SK-N-SH (cell line): ENCODE data around the gene PNKP. TPM values are rescaled to one million over a fixed set of nuclear protein-coding genes. Genes with fewer than 3 reads are reported as not detected.

Source experiments
- CTCF ChIA-PET: fragments of 300-600, 350-600 bp; formaldehyde crosslinking; extraction: SDS; loops from one replicate; lab custom pipeline; 2021; lab: Yijun Ruan, JAX
- POLR2A ChIA-PET: fragments of 350-600 bp; sonication (Branson Sonifier 250); formaldehyde crosslinking; extraction: SDS; loops from one replicate; lab custom pipeline; 2020; ENCODE audit warnings: antibody characterized with exemption, inconsistent platforms; lab: Yijun Ruan, JAX
- DNase-seq: peaks from one replicate; pipeline ENCODE4 v3.0.0; 2012
- H2AFZ ChIP-seq: fragments of 200-600 bp; sonication (generic); 2 replicates; pipeline ENCODE4 v1.8.1; 2016; ENCODE audit warnings: antibody characterized with exemption, mild to moderate bottlenecking, low read depth
- H3F3A ChIP-seq: fragments of 200-600 bp; sonication (generic); replicated peaks from 2 replicates; pipeline ENCODE3; 2016; ENCODE audit warnings: antibody characterized with exemption, mild to moderate bottlenecking; ENCODE audit not compliant: insufficient read depth
- H3K27ac ChIP-seq, 2 experiments: fragments of 200-500 bp in 1 of 2; fragments of 200-600 bp in 1 of 2; sonication (Bioruptor generic) in 1 of 2; sonication (generic), shearing (Covaris generic) in 1 of 2; 2 replicates each; pipeline versions ENCODE4 v1.5.1 to v1.6.1; 2014 to 2016; ENCODE audit warnings: low read depth in 2 of 2, inconsistent platforms in 1 of 2, low read length in 1 of 2, mild to moderate bottlenecking in 1 of 2, mixed read lengths in 1 of 2
- H3K27me3 ChIP-seq: fragments of 200-600 bp; sonication (generic), shearing (Covaris generic); 2 replicates; pipeline ENCODE4 v1.6.1; 2016; ENCODE audit warnings: mixed run types; ENCODE audit not compliant: insufficient read depth
- H3K36me3 ChIP-seq, 2 experiments: fragments of 200-500 bp in 1 of 2; fragments of 200-600 bp in 1 of 2; sonication (Bioruptor generic) in 1 of 2; sonication (generic) in 1 of 2; replicated peaks in 1 of 2; 2 replicates each; pipeline versions ENCODE3 to v1.5.1; 2014 to 2016; ENCODE audit warnings: low read length in 1 of 2, mild to moderate bottlenecking in 1 of 2; ENCODE audit not compliant: insufficient read depth in 2 of 2, control insufficient read depth in 1 of 2
- H3K4me1 ChIP-seq, 2 experiments: fragments of 200-500 bp in 1 of 2; fragments of 200-600 bp in 1 of 2; sonication (Bioruptor generic) in 1 of 2; sonication (generic), shearing (Covaris generic) in 1 of 2; 2 replicates each; pipeline versions ENCODE4 v1.5.1 to v1.6.1; 2014 to 2016; ENCODE audit warnings: low read depth in 1 of 2, low read length in 1 of 2, mixed run types in 1 of 2; ENCODE audit not compliant: insufficient read depth in 2 of 2, control insufficient read depth in 1 of 2
- H3K4me2 ChIP-seq: fragments of 200-600 bp; sonication (generic), shearing (Covaris generic); 2 replicates; pipeline ENCODE4 v1.6.1; 2017; ENCODE audit warnings: mixed run types
- H3K4me3 ChIP-seq, 2 experiments: fragments of 200-500 bp in 1 of 2; fragments of 200-600 bp in 1 of 2; sonication (Bioruptor generic) in 1 of 2; sonication (generic), shearing (Covaris generic) in 1 of 2; 2 replicates each; pipeline versions ENCODE4 v1.5.1 to v1.8.1; 2014 to 2016; ENCODE audit warnings: low read depth in 2 of 2, inconsistent platforms in 1 of 2, low read length in 1 of 2, mild to moderate bottlenecking in 1 of 2, mixed read lengths in 1 of 2, moderate library complexity in 1 of 2
- H3K79me2 ChIP-seq: fragments of 200-600 bp; sonication (generic); 2 replicates; pipeline ENCODE4 v1.8.1; 2017; ENCODE audit warnings: mild to moderate bottlenecking; ENCODE audit not compliant: insufficient read depth
- H3K9ac ChIP-seq: fragments of 200-600 bp; sonication (generic); 2 replicates; pipeline ENCODE4 v1.6.1; 2017; ENCODE audit warnings: mixed run types
- H3K9me2 ChIP-seq: fragments of 200-600 bp; sonication (generic); 2 replicates; pipeline ENCODE4 v1.6.1; 2017; ENCODE audit warnings: mixed run types
- H3K9me3 ChIP-seq: fragments of 200-600 bp; sonication (generic); 2 replicates; pipeline ENCODE4 v1.6.1; 2017; ENCODE audit warnings: mixed run types, mild to moderate bottlenecking, moderate library complexity
- H4K20me1 ChIP-seq: fragments of 200-600 bp; sonication (generic); 2 replicates; pipeline ENCODE4 v1.6.1; 2017; ENCODE audit warnings: mild to moderate bottlenecking, mixed run types; ENCODE audit not compliant: insufficient read depth
- CHD2 ChIP-seq: fragments of 150-350 bp; IDR thresholded peaks from 2 replicates; pipeline ENCODE4 v1.6.1; 2018; ENCODE audit warnings: low read length; ENCODE audit not compliant: partially characterized antibody
- ELF1 ChIP-seq: IDR thresholded peaks from 2 replicates; pipeline ENCODE4 v1.4.0; 2012
- EP300 ChIP-seq, 2 experiments: IDR thresholded peaks; 2 replicates each; pipeline versions ENCODE4 v1.4.0 to v1.6.1; 2012; ENCODE audit warnings: borderline replicate concordance in 1 of 2, low read depth in 1 of 2, low read length in 1 of 2
- EZH2phosphoT487 ChIP-seq: fragments of 200-600 bp; sonication (generic); IDR thresholded peaks from 2 replicates; pipeline ENCODE4 v1.6.1; 2017; ENCODE audit warnings: low read depth, mixed run types, mild to moderate bottlenecking, antibody characterized with exemption, moderate library complexity, borderline replicate concordance
- FOXJ3 ChIP-seq: sonication (generic); formaldehyde crosslinking; IDR thresholded peaks from 2 replicates; pipeline ENCODE4 v1.5.1; 2020; ENCODE audit warnings: mild to moderate bottlenecking, missing genetic modification reagents
- GABPA ChIP-seq: IDR thresholded peaks from 2 replicates; pipeline ENCODE4 v1.4.0; 2012; ENCODE audit warnings: low read depth, mild to moderate bottlenecking
- JUND ChIP-seq: IDR thresholded peaks from 2 replicates; pipeline ENCODE4 v1.4.0; 2012
- MEF2A ChIP-seq: IDR thresholded peaks from 2 replicates; pipeline ENCODE4 v1.4.0; 2012; ENCODE audit warnings: low read depth, borderline replicate concordance
- PBX3 ChIP-seq: IDR thresholded peaks from 2 replicates; pipeline ENCODE4; 2012
- POLR2AphosphoS5 ChIP-seq: IDR thresholded peaks from 2 replicates; pipeline ENCODE4 v1.6.1; 2012; ENCODE audit warnings: low read depth, low read length
- REST ChIP-seq: IDR thresholded peaks from 2 replicates; pipeline ENCODE4 v1.6.1; 2012; ENCODE audit warnings: mild to moderate bottlenecking, low read depth, low read length, moderate library complexity
- SIN3A ChIP-seq: IDR thresholded peaks from 2 replicates; pipeline ENCODE4 v1.6.1; 2012; ENCODE audit warnings: low read depth, mild to moderate bottlenecking, low read length, moderate library complexity, borderline replicate concordance
- SMC3 ChIP-seq: IDR thresholded peaks from 2 replicates; pipeline ENCODE4 v1.6.1; 2012; ENCODE audit warnings: low read depth, low read length, improper control_type of control experiment
- TEAD4 ChIP-seq: IDR thresholded peaks from 2 replicates; pipeline ENCODE4 v1.4.0; 2012; ENCODE audit warnings: mild to moderate bottlenecking, borderline replicate concordance; ENCODE audit not compliant: insufficient read depth
- YY1 ChIP-seq: IDR thresholded peaks from 2 replicates; pipeline ENCODE4 v1.4.0; 2012; ENCODE audit warnings: low read depth, mild to moderate bottlenecking
- WGBS: methylation state at CpG from one replicate; pipeline ENCODE4 v1.1.6; 2017; ENCODE audit warnings: low lambda C conversion rate; 5-methylcytosine and 5-hydroxymethylcytosine counted together
- polyA plus RNA-seq, 3 experiments: library from polyadenylated mRNA; depleted of rRNA; stranded (reverse); fragments of >200 nt; gene quantifications; 2 replicates each; pipeline ENCODE4 v1.2.3, GENCODE V29; 2012
- TF ChIP-seq, protein P1 (sequence below): fragments of 150-350 bp; IDR thresholded peaks from 2 replicates; pipeline ENCODE4 v1.6.1; 2016; ENCODE audit warnings: mild to moderate bottlenecking, low read depth, low read length

PNKP gene
- polyA plus RNA-seq, 1 of the 3 experiments (the other 2 are of a cell fraction): 52.0 TPM

DNA sequence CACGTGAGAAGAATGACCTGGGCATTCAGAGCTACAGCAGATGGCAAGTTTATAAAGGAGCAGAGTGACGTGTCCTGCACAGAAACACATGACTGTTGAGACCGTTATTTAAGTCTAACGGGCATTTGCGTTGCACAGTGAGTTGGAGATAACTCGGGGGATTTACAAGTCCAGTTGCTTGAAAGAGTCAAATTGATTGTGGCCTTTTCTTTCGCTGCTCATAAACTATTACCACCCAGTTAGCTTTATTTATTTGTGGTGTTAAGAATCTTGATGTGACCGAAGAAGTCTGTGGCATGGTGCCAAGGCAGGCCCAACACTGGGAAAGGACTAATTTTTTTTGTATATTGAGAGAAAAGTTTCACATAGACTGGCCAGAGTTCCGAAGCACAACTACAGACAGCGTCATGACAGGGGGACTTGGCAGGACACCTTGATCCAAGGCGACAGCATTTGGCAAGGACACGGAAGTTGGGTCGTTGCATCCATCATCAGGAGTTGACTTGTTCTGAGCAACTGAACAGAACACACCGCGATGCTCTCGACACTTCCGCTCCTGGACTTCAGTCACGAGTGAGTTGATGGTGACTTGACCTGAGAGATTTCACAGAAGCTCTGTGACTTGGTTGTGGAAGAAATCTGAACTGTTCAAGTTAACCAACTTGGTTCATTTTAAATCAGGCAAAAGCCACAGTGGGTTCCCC, 28.3 kb downstream of the PNKP start:
- Histone ChIP-seq H3K4me3 (no peak overlapping the region), H3K27me3 (no peaks in the 10 kb centered on the region), H3K4me2 (no peak overlapping the region), H3K79me2 (no peaks in the 10 kb centered on the region), H2AFZ (no peak overlapping the region), H4K20me1 (no peaks in the 10 kb centered on the region), H3K36me3 (peaks cover 20 to 61% of the 10 kb centered on the region in 2 experiments), H3K9me3 (no peaks in the 10 kb centered on the region), H3K9me2 (no peaks in the 10 kb centered on the region), H3K9ac (no peak overlapping the region), H3K4me1 (peaks cover 0 to 11% of the 10 kb centered on the region in 2 experiments; a peak in 1 of 4 replicates), H3F3A (peaks cover 6% of the 10 kb centered on the region), H3K27ac (peak overlapping the region in 1 of 2 experiments; percentile 11; a peak in 1 of 4 replicates)
- ChIA-PET CTCF (interaction anchor here (0.6 to 1.0 kb wide), 3 partner anchors 11 to 264 kb away, joined by 3 to 4 read pairs (median 3); partner anchors contain the start of genes MED25 and PTOV1), POLR2A (no interaction called here)
- WGBS: 96% methylated on average over 18 of the region's 18 CpGs
- TF ChIP-seq SMC3: no peak
- TF ChIP-seq REST: no peak
- no peak for TF ChIP-seq ELF1
- TF ChIP-seq YY1: no peak
- TF ChIP-seq TEAD4: no peak
- TF ChIP-seq, protein P1, sequence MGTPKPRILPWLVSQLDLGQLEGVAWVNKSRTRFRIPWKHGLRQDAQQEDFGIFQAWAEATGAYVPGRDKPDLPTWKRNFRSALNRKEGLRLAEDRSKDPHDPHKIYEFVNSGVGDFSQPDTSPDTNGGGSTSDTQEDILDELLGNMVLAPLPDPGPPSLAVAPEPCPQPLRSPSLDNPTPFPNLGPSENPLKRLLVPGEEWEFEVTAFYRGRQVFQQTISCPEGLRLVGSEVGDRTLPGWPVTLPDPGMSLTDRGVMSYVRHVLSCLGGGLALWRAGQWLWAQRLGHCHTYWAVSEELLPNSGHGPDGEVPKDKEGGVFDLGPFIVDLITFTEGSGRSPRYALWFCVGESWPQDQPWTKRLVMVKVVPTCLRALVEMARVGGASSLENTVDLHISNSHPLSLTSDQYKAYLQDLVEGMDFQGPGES: no peak
- no peak for TF ChIP-seq EP300 (IDR thresholded peaks at IDR 0.05; ENCODE audit: borderline replicate concordance in 1 of 2, low read depth in 1 of 2, low read length in 1 of 2)
- no peak for TF ChIP-seq GABPA
- no peak for TF ChIP-seq JUND
- TF ChIP-seq PBX3: no peak
- no peak for TF ChIP-seq EZH2phosphoT487
- TF ChIP-seq POLR2AphosphoS5: no peak
- TF ChIP-seq MEF2A: no peak
- TF ChIP-seq FOXJ3 (CRISPR knock-in tag): no peak
- TF ChIP-seq CHD2: no peak
- no peak for TF ChIP-seq SIN3A
- DNase-seq: no peak
